AG20443 (cell line): ENCODE data around the gene BANP.
"Not testable (repeated sequence)": the region's sequence is repeated elsewhere in the genome, so short reads cannot be mapped to it uniquely, and the experiment has no call there.

Source experiments
- DNase-seq: peaks from one replicate; pipeline ENCODE4 v3.0.0; 2012; ENCODE audit warnings: low spot score, mixed read lengths

The BANP gene

GRCh38 chr16:88033003-88033740, 81.9 kb downstream of the BANP start:
- not testable (repeated sequence) for DNase-seq

GRCh38 chr16:88034770-88035169, 83.5 kb downstream of the BANP start:
- DNase-seq, result no peak

GRCh38 chr16:88035292-88035691, 84.1 kb downstream of the BANP start:
- DNase-seq, result no peak

GRCh38 chr16:88035884-88036639, 84.8 kb downstream of the BANP start:
- not testable (repeated sequence) for DNase-seq

- not testable (repeated sequence) for DNase-seq
Measured at GRCh38 chr16:88036640-88036996, 85.4 kb downstream of the BANP start.

GRCh38 chr16:88037359-88037758, 86.1 kb downstream of the BANP start:
- DNase-seq, result not testable (repeated sequence)

- not testable (repeated sequence) for DNase-seq
Measured at GRCh38 chr16:88037876-88038525, 86.8 kb downstream of the BANP start.

GRCh38 chr16:88038526-88038908, 87.3 kb downstream of the BANP start:
- not testable (repeated sequence) for DNase-seq

GRCh38 chr16:88039591-88039990, 88.4 kb downstream of the BANP start:
- no peak for DNase-seq

GRCh38 chr16:88040196-88040876, 89.1 kb downstream of the BANP start:
- not testable (repeated sequence) for DNase-seq

- not testable (repeated sequence) for DNase-seq
Measured at GRCh38 chr16:88040877-88041244, 89.6 kb downstream of the BANP start.

GRCh38 chr16:88041506-88041905, 90.3 kb downstream of the BANP start:
- DNase-seq, result not testable (repeated sequence)

GRCh38 chr16:88041986-88042562, 90.8 kb downstream of the BANP start:
- not testable (repeated sequence) for DNase-seq

- DNase-seq, result not testable (repeated sequence)
Measured at GRCh38 chr16:88043208-88043910, 92.1 kb downstream of the BANP start.

GRCh38 chr16:88044121-88044581, 92.9 kb downstream of the BANP start:
- DNase-seq, result not testable (repeated sequence)

- DNase-seq, result not testable (repeated sequence)
Measured at GRCh38 chr16:88045361-88045760, 94.1 kb downstream of the BANP start.

- DNase-seq, result no peak
Measured at GRCh38 chr16:88045820-88046303, 94.6 kb downstream of the BANP start.

- no peak for DNase-seq
Measured at GRCh38 chr16:88047462-88047861, 96.2 kb downstream of the BANP start.

- no peak for DNase-seq
Measured at GRCh38 chr16:88048985-88049384, 97.8 kb downstream of the BANP start.

GRCh38 chr16:88049561-88050545, 98.6 kb downstream of the BANP start:
- DNase-seq, result no peak
